Stimulated activated CD4-positive, alpha-beta T cell treated with anti-CD3 and anti-CD28 coated beads, Interleukin-4, amount 100 ng/mL, for 4 hours (primary cell): ENCODE measurements around the gene TMEM87A.
"Not testable (repeated sequence)": the region's sequence is repeated elsewhere in the genome, so short reads cannot be mapped to it uniquely, and the experiment has no call there.

Experiments
- DNase-seq, 2 experiments: peaks; one replicate each; pipeline ENCODE4 v3.0.0-alpha.2; 2020

TMEM87A gene

DNA sequence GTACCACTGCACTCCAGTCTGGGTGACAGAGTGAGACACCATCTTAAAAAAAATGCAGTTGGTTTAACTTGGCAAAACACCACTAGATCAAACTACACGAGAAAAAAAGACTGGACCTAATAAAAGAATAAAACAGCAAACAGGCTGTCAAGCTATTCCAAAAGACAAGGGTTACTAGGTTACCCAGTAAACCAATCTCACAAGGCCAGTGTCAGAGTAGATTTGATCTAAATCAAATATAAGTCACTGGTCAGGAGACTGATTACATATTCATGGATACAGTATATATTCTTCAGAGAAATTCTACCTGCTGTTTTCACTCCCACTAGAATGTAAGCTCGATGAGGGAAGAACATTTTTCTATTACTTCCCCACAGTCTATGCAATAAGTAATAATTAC is 2.7 kb downstream of the TMEM87A start:
- no peak for DNase-seq

DNA sequence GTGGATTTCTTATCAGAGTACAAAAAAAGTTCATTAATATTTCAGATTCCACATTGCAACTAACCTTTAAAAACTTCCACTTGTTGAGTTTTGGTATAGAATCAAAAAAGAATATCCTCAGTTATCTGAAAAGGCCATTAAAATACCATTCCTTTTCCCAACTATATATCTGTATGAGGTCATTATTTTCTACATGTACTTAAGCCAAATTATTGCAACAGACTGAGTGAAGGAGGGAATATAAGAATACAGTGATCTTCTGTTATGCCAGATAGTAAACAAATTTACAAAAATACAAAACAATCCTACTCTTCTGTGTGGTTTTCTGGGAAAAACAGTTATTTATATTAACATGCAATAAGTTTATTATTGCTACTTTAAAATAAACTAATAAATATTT is 5.9 kb downstream of the TMEM87A start:
- DNase-seq = no peak

DNA sequence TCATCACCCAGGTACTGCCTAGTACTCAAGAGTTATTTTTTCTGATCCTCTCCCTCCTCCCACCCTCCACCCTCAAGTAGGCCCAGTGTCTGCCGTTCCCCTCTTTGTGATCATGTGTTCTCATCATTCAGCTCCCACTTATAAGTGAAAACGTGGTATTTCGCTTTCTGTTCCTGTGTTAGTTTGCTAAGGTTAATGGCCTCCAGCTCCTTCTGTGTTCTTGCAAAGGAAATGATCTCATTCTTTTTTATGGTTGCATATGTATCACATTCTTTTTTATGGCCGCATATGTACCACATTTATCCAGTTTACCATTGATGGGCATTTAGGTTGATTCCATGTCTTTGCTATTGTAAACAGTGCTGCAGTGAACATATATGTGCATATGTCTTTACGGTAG is 8.4 kb downstream of the TMEM87A start:
- no peak for DNase-seq

DNA sequence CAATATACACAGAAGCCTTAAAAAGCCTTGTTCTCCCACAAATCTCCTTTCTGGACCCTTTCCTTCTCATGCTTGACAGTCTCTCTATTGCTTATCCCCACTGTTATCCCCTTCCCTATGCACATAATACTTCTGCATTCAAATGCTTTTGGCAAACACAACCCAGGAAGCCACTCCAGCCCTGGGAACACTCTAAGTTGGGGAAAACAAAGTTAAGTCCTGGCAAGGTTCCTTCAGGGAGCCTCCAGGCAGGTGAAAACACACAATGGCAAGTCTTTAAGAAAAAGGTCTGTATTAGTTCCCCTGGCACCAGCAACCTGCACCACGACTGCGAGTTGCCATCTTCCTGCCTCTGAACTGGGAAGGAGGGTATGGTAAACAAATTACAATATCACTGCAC is 19.9 kb downstream of the TMEM87A start:
- DNase-seq = no peak

DNA sequence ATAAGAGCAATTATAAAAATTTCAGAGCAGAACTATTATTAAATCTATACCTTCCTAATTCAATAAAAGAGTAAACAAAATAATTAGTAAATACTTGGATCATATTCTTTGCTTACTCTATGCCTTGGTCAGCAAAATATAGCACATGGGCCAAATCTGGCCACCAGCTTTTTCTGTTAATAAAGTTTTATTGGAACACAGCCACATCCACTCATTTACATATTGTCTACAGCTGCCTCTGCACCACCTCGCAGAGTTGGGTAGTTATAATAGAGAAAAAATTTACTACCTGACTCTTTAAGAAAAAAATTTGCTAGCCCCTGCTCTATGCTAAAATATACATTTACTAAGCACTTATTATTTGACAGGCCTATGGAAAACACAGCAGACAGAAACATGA is 32.4 kb downstream of the TMEM87A start:
- DNase-seq = no peak

DNA sequence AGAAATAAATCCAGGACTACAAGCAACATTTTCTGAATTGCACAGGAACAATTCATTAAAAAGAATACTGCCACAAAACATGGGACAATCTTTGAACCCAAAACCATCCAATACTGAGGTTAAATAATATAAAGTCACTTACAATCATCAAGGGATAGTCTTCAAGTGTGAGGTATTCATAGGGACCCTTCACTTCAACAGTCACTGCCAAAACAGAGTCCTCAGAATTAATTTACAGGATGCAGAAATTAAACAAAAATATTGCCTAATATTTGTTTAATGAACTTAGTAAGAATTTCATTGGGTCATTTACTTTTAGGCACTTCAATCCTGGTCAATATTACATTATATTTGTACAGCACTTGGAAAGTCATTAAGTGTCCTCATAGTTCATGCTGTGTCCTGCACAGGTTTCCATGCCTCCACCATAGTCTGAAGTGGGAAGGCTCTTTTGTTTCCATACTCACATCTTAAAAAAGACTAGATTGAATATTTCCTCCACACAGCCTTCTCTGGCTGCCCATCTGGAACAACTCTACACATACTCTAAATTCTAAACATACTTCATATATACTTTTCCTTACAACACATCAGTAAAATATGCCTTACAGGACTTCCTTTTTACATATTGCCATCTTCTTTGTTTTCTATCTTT is 33.6 kb downstream of the TMEM87A start:
- no peak for DNase-seq

GRCh38 chr15:42233107-42233506 is 40.1 kb downstream of the TMEM87A start:
- no peak for DNase-seq

- DNase-seq = no peak
Observed at GRCh38 chr15:42232606-42233005, 40.6 kb downstream of the TMEM87A start.

- no peak for DNase-seq
Observed at GRCh38 chr15:42231088-42231487, 42.1 kb downstream of the TMEM87A start.

- not testable (repeated sequence) for DNase-seq
Observed at GRCh38 chr15:42228981-42229380, 44.3 kb downstream of the TMEM87A start.

- DNase-seq = no peak
Observed at GRCh38 chr15:42228036-42228435, 45.2 kb downstream of the TMEM87A start.

DNA sequence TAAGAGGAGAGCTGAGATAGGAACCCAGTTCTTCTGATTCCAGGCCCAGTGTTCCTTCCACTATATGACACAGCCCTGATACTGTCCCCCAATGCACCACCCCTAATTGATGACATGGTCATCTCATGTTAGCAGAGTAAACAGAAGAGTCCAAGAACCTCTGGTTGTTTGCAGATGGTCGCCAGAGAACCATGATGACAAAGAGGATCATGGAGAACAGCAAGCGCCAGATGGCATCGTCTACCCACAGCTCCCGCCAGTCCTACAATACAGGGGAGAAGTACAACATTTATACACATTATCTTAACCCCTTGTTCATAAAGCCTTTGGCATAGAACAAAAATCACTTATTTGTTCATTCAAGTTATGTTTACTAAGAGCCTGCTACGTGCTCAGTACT is 46.6 kb downstream of the TMEM87A start:
- no peak for DNase-seq

DNA sequence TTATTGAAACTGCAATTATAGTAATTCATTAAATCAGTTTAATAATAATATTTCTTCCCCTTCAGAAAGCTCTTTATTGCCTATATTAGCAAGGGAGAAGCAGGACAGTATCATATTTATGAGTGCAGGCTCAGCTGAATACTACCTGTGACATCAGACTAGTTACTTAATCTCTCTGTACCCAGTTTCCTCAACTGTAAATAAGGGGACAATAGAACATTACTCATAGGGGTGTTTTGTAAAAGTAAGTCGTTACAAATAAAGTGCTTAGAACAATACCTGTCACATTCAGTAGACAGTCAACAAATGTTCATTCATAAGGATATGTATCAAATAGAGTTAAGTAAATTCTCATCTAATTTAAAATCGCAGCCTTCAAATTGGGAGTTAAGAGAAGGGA is 53.0 kb downstream of the TMEM87A start:
- DNase-seq = no peak

DNA sequence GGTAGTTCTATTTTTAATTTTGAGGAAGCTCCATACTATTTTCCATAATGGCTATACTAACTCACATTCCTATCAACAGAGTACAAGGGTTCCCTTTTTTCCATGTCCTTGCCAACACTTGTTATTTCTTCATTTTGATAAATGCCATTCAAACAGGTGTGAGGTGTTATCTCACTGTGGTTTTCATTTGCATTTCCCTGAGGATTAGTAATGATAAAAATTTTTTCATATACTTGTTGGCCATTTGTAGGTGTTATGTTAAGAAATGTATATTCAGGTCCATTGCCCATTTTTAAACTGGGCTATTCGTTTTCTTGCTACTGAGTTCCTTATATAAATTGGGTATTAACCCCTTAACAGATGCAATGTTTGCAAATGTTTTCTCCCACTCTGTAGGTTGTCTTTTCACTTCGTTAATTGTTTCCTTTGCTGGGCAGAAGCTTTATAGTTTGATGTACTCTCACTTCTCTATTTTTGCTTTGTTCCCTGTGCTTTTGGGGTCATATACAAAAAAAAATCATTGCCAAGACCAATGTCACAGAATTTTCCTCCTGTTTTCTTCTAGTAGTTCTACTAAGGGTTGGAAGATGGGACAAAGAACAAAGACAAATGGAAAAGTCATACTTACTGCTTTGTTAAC is 54.2 kb downstream of the TMEM87A start:
- no peak for DNase-seq

- no peak for DNase-seq
Observed at GRCh38 chr15:42217568-42217967, 55.7 kb downstream of the TMEM87A start.

GRCh38 chr15:42215913-42216829 is 57.1 kb downstream of the TMEM87A start:
- DNase-seq = no peak

DNA sequence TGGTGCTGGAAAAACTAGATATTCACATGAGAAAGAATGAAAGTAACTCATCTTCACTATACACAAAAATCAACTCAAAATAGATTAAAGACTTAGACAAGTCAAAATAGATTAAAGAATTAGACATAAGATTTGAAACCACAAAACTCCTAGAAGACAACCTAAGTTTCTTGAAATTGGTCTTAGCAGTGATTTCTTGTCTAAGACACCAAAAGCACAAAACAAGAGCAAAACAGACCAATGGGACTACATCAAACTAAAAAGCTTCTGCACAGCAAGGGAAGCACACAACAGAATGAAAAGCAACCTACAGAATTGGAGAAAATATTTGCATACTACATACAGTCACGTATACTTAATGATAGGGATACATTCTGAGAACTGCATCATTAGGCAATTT is 58.6 kb downstream of the TMEM87A start:
- no peak for DNase-seq

- no peak for DNase-seq
Observed at GRCh38 chr15:42213511-42213910, 59.7 kb downstream of the TMEM87A start.

- DNase-seq = no peak
Observed at GRCh38 chr15:42210696-42211095, 62.5 kb downstream of the TMEM87A start.

- DNase-seq = peak; percentile 76
Observed at GRCh38 chr15:42207674-42208579, 65.3 kb downstream of the TMEM87A start, which contains the start of gene VPS39. TSS of gene VPS39 (minus strand) at chr15:42208304. CDS start at chr15:42208153, 151 bp downstream.

DNA sequence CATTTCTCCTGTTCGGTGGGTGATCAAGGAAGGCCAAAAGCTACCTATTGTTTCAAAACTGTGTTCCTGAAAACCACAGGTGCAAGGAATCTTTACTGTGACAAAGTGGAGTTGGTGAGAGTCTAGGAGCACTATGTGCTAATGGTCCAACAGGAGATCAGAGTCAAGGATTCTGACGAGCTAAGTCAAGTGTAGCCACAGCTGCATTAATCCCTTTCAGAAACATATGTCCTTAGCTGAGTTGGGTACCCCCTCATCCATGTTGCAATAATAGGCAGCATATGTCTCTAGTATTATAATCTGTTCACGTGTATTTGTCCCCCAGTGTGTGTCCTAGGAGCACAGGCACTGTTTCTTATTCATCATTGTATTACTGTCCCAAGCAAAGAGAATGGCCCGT is 66.8 kb downstream of the TMEM87A start:
- no peak for DNase-seq

- no peak for DNase-seq
Observed at GRCh38 chr15:42203891-42204290, 69.3 kb downstream of the TMEM87A start.

GRCh38 chr15:42202653-42203052 is 70.6 kb downstream of the TMEM87A start:
- DNase-seq = no peak
